DOHH2 (cell line): ENCODE measurements around the gene PACS2.
A peak's percentile ranks its signal among the peaks of the same experiment; 100 is the strongest.

ENCODE experiments used
- H3F3A ChIP-seq: fragments of 200-600 bp; sonication (generic), shearing (Covaris generic); 2 replicates; pipeline ENCODE4 v1.6.0; 2016; ENCODE audit warnings: antibody characterized with exemption, mild to moderate bottlenecking; ENCODE audit not compliant: control insufficient read depth, insufficient read depth
- H3K27ac ChIP-seq: fragments of 200-600 bp; sonication (generic); 2 replicates; pipeline ENCODE4 v1.5.1; 2014; ENCODE audit warnings: low read depth, mild to moderate bottlenecking, low read length, moderate library complexity
- H3K27me3 ChIP-seq: fragments of 200-600 bp; sonication (generic); 2 replicates; pipeline ENCODE4 v1.6.1; 2014; ENCODE audit warnings: mild to moderate bottlenecking, low read length, mixed read lengths; ENCODE audit not compliant: control insufficient read depth
- H3K36me3 ChIP-seq: fragments of 200-600 bp; sonication (generic); 2 replicates; pipeline ENCODE4 v1.6.1; 2014; ENCODE audit warnings: mild to moderate bottlenecking, low read length, moderate library complexity, mixed read lengths; ENCODE audit not compliant: control insufficient read depth
- H3K4me1 ChIP-seq: fragments of 200-600 bp; sonication (generic); 2 replicates; pipeline ENCODE4 v1.6.1; 2014; ENCODE audit warnings: mild to moderate bottlenecking, low read length, mixed read lengths; ENCODE audit not compliant: control insufficient read depth
- H3K4me2 ChIP-seq: fragments of 200-600 bp; sonication (generic); 2 replicates; pipeline ENCODE4 v1.6.0; 2014; ENCODE audit warnings: mild to moderate bottlenecking, low read length, moderate library complexity
- H3K4me3 ChIP-seq: fragments of 200-600 bp; sonication (generic); 2 replicates; pipeline ENCODE4 v1.5.1; 2014; ENCODE audit warnings: mild to moderate bottlenecking, low read length, mixed read lengths
- H3K79me2 ChIP-seq: fragments of 200-600 bp; sonication (generic); 2 replicates; pipeline ENCODE4 v1.6.1; 2014; ENCODE audit warnings: mild to moderate bottlenecking, low read length, mixed read lengths; ENCODE audit not compliant: control insufficient read depth
- H3K9me2 ChIP-seq: fragments of 200-600 bp; sonication (generic); replicated peaks from 2 replicates; pipeline ENCODE4 v1.6.1; 2014; ENCODE audit warnings: mild to moderate bottlenecking, low read length, mixed read lengths; ENCODE audit not compliant: control insufficient read depth
- H3K9me3 ChIP-seq: fragments of 200-600 bp; sonication (generic); 2 replicates; pipeline ENCODE4 v1.6.1; 2014; ENCODE audit warnings: antibody characterized with exemption, low read length, mixed read lengths; ENCODE audit not compliant: control insufficient read depth, insufficient read depth
- H4K20me1 ChIP-seq: fragments of 200-600 bp; sonication (generic); 2 replicates; pipeline ENCODE4 v1.6.0; 2014; ENCODE audit warnings: low read depth, mild to moderate bottlenecking, antibody characterized with exemption, low read length, moderate library complexity; ENCODE audit not compliant: control insufficient read depth, insufficient read depth
- EZH2phosphoT487 ChIP-seq: fragments of 200-600 bp; sonication (generic); IDR thresholded peaks from 2 replicates; pipeline ENCODE4 v1.6.1; 2017; ENCODE audit warnings: borderline replicate concordance, mild to moderate bottlenecking, antibody characterized with exemption, low read length, moderate library complexity, mixed read lengths
- TF ChIP-seq, protein P1 (sequence below): fragments of 200-600 bp; sonication (generic); IDR thresholded peaks from one replicate; pipeline ENCODE4 v1.5.1; 2014; ENCODE audit warnings: antibody characterized with exemption, mild to moderate bottlenecking, low read depth, low read length; ENCODE audit not compliant: poor library complexity, severe bottlenecking

The PACS2 gene

GRCh38 chr14:105307052-105307727, 7.4 kb upstream of the PACS2 start:
- Histone ChIP-seq H3K79me2 (no peaks in the 10 kb centered on the region), H3K36me3 (no peaks in the 10 kb centered on the region), H3K9me3 (no peaks in the 10 kb centered on the region), H3K27me3 (no peaks in the 10 kb centered on the region), H3K27ac (no peak overlapping the region), H3K4me3 (no peak overlapping the region), H3K4me1 (peaks cover 16% of the 10 kb centered on the region), H4K20me1 (no peaks in the 10 kb centered on the region), H3F3A (no peaks in the 10 kb centered on the region), H3K9me2 (no peaks in the 10 kb centered on the region), H3K4me2 (0 out of 2 replicates have a peak overlapping the region, but pooled peaks have one; percentile 28)
- no peak for TF ChIP-seq EZH2phosphoT487
- TF ChIP-seq, protein P1, sequence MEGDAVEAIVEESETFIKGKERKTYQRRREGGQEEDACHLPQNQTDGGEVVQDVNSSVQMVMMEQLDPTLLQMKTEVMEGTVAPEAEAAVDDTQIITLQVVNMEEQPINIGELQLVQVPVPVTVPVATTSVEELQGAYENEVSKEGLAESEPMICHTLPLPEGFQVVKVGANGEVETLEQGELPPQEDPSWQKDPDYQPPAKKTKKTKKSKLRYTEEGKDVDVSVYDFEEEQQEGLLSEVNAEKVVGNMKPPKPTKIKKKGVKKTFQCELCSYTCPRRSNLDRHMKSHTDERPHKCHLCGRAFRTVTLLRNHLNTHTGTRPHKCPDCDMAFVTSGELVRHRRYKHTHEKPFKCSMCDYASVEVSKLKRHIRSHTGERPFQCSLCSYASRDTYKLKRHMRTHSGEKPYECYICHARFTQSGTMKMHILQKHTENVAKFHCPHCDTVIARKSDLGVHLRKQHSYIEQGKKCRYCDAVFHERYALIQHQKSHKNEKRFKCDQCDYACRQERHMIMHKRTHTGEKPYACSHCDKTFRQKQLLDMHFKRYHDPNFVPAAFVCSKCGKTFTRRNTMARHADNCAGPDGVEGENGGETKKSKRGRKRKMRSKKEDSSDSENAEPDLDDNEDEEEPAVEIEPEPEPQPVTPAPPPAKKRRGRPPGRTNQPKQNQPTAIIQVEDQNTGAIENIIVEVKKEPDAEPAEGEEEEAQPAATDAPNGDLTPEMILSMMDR = no peak

DNA sequence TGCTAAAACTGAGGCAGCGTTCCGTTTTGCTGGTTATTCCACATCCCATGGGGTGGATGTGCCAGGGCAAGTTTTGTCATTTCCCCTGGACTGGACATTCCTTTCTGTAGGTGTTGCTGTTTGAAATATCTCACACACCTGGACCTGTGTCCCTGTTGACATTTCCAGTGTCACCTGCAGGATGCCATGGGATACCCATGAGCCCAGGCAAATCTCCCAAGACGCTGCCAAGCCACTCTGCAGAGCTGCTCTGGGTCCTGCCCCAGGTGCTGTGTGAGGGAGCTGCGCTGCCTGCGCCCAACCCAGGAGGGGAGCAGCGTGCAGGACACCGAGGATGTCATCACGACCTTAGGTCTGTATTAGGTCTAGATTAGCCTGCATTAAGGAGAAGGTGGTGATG, 5.2 kb upstream of the PACS2 start:
- TF ChIP-seq, protein P1 = no peak
- TF ChIP-seq EZH2phosphoT487 = no peak
- no peak overlapping the region for H3K4me2 ChIP-seq
- no peaks in the 10 kb centered on the region for H3F3A ChIP-seq
- no peak overlapping the region for H3K27ac ChIP-seq
- H3K9me3 ChIP-seq = no peaks in the 10 kb centered on the region
- H3K27me3 ChIP-seq = peaks cover 8% of the 10 kb centered on the region; the same call in 1 of the 2 replicates
- peaks cover 24% of the 10 kb centered on the region for H3K4me1 ChIP-seq
- no peaks in the 10 kb centered on the region for H4K20me1 ChIP-seq
- H3K9me2 ChIP-seq = no peaks in the 10 kb centered on the region
- H3K4me3 ChIP-seq = no peak overlapping the region
- H3K36me3 ChIP-seq = no peaks in the 10 kb centered on the region
- no peaks in the 10 kb centered on the region for H3K79me2 ChIP-seq

DNA sequence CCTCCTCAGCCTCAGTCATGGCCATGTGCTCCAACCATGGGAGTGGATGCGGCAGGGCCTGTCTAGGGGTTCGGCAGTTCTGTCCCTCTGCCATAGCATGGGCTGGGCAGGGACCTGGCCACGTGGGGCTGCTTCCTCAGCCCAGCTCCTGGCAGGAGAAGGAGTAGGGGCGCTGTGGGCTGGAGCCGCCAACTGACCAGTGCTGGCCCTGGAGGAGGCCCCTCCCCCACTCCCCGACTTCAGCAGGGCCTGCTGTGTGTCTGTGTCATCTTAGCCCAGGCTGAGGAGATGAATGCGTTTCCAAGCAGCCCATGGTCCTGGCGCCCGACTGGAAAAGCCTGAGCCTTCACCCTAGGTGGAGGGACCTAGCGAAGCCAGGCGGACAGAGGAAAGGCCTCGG, 2.7 kb upstream of the PACS2 start:
- H3F3A ChIP-seq = no peaks in the 10 kb centered on the region
- peaks cover 5% of the 10 kb centered on the region; the same call in 1 of the 2 replicates for H4K20me1 ChIP-seq
- no peak overlapping the region for H3K4me2 ChIP-seq
- no peaks in the 10 kb centered on the region for H3K9me3 ChIP-seq
- no peak overlapping the region for H3K27ac ChIP-seq
- no peaks in the 10 kb centered on the region; the same call in 1 of the 2 replicates for H3K36me3 ChIP-seq
- TF ChIP-seq EZH2phosphoT487 = no peak
- TF ChIP-seq, protein P1 = no peak
- peaks cover 5% of the 10 kb centered on the region; the same call in 1 of the 2 replicates for H3K79me2 ChIP-seq
- peaks cover 26% of the 10 kb centered on the region for H3K4me1 ChIP-seq
- H3K9me2 ChIP-seq = no peaks in the 10 kb centered on the region
- H3K27me3 ChIP-seq = peaks cover 18% of the 10 kb centered on the region
- no peak overlapping the region for H3K4me3 ChIP-seq
